HG03135 (cell line): ENCODE measurements around the gene SPPL2C.

Source experiments
- ATAC-seq: cut with Tn5 transposase; IDR thresholded peaks from one replicate; pipeline ENCODE4 v1.9.1; 2021; ENCODE audit warnings: mild to moderate bottlenecking, moderate library complexity; ENCODE audit not compliant: unreplicated experiment

SPPL2C gene, protein sequence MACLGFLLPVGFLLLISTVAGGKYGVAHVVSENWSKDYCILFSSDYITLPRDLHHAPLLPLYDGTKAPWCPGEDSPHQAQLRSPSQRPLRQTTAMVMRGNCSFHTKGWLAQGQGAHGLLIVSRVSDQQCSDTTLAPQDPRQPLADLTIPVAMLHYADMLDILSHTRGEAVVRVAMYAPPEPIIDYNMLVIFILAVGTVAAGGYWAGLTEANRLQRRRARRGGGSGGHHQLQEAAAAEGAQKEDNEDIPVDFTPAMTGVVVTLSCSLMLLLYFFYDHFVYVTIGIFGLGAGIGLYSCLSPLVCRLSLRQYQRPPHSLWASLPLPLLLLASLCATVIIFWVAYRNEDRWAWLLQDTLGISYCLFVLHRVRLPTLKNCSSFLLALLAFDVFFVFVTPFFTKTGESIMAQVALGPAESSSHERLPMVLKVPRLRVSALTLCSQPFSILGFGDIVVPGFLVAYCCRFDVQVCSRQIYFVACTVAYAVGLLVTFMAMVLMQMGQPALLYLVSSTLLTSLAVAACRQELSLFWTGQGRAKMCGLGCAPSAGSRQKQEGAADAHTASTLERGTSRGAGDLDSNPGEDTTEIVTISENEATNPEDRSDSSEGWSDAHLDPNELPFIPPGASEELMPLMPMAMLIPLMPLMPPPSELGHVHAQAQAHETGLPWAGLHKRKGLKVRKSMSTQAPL

DNA sequence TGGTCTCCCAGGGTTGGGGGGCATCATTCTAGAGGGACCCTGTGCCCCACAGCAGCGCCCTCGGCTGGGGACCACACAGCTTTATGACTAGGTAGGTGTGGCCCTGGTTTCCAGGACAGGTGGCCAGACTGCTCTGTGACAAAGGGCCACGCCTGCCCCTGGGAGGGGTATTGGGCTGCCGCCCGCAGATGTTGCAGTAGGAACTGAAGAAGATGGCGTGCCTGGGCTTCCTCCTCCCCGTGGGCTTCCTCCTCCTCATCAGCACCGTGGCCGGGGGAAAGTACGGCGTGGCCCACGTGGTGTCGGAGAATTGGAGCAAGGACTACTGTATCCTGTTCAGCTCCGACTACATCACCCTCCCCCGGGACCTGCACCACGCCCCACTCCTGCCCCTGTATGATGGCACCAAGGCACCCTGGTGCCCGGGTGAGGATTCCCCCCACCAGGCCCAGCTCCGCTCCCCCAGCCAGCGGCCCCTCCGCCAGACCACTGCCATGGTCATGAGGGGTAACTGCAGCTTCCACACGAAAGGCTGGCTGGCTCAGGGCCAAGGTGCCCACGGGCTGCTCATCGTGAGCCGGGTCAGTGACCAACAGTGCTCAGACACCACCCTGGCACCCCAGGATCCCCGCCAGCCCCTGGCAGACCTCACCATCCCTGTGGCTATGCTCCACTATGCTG is at the start of gene SPPL2C:
Gene SPPL2C, plus strand, starts transcription at position 187 of the 681 bp plus-strand sequence. Its CDS starts 26 bp downstream, at position 213.
- no peak for ATAC-seq

DNA sequence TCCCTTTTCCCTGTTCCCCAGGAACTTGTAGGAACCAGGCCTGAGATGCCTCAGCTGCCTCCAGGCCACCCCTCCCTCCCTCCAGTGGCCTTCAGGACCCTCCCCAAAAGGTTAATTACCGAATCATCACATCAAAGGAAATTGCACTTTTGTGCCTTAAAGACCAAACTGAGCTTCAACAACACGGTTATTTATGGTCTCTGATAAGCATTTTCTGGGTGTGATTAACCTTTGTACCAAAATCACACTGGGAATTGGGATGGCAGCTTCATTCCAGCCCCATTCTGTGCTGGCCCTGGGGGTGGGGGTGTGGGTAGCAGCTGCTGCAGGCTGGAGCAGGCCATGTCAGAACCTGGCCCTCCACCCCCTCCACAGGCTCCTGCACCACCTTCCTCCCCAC is 43.9 kb upstream of the SPPL2C start:
- ATAC-seq: no peak

DNA sequence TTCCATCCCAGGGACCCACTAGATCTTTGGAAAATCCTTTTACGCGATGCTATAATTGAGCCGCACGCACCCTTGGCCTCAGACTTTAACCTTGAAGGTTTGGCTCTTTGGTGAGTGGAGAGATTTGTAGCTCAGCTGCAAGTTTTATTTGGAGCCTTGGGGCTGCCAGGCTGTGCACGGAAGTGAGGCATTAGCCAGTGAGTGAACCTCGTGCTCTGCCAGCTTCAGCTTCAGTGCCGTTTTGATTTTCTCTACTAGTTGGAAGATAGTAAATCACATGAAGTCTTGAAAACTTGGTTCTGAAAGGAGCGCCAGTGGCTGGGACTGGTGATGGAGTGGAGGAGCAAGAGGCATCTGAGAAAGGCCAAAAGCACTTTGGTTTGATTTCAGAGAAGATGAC is 43.3 kb upstream of the SPPL2C start:
- ATAC-seq: no peak

DNA sequence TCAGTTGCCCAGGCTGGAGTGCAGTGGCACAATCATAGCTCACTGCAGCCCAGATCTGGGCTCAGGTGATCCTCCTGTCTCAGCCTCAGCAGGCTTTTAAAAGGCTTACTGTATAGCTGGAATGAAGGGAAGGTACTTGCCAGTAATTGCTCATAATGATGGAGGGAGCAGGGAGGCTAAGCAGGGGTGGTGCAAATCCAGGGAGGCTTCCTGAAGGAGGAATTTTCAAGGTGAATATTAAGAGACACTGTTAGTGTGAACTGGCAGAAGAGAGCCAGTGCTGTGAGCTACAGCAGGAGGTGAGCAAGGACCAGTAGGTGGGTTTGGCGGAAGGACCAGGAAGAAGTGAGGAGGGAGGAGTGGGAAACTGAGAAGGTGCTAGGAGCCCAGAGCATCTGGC is 35.8 kb upstream of the SPPL2C start:
- no peak for ATAC-seq

- no peak for ATAC-seq
Observed at GRCh38 chr17:45809499-45809898, 35.2 kb upstream of the SPPL2C start.

- ATAC-seq: no peak
Observed at GRCh38 chr17:45812102-45812501, 32.6 kb upstream of the SPPL2C start.

GRCh38 chr17:45813048-45813725 is 31.5 kb upstream of the SPPL2C start:
- no peak for ATAC-seq

DNA sequence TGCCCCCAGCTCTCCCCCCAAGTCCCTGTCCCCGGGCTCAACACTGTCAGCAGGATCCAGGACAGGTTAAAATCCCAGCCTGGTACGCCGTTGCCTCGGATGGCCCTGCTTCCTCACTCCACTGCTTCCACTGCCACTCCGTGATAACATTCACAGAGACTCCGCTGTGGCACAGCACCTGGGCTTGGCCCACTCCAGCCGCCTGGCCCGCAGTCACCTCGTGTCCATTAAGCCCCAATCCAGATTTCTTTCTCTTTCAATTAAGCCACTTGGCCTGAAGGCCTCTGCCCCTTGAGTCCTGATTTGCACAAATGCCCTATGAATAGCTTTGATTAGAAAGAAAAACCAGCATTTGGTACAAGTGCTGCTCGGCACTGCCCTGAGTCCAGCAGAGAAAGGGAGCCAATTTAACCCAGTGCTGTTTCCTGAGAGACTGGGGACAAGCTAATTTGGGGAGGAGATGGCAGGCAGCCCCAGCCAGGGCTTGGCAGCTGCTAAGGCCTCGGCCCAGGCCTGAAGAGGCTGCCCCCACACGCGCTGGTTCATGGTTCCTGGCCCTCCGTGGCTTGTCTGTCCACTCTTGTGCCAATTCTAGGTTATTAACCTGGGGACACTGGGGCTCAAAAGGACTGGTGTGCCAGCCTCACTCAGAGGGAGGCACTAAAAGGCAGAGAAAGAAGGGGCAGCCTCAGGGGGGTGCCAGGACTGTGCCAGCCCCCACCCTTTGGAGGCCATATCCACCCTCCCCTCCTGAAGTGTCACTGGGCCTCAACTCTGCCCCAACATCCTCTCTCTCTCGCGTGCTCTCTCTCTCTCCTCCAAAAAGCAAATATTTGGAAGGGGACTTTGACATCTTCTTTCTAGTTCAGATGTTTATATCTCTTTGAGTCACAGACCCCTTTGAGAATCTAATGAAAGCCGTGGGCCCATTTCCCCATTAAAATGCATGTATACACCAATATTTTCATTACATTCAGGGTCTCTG is 29.8 kb upstream of the SPPL2C start:
- ATAC-seq: no peak

DNA sequence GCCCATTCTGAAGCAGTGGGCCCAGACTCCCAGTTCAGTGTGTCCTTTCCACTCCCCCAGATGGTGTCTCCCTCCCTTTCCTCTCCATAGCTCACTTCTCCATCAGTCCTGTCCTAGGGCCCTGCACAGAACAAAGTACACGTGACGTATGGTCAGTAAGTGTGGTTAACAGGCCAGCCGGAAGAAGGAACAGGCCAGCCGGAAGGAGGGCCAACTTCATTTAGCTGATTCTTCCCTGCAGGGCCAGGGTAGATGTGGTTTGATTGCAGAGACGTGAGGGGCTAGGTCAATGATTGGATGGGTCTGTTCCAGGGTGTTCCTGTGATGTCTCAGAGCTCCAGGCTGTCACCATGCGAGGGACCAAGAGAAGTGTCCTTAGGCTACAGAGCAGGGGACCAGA is 28.9 kb upstream of the SPPL2C start:
- ATAC-seq: no peak

- ATAC-seq: no peak
Observed at GRCh38 chr17:45818041-45818440, 26.6 kb upstream of the SPPL2C start.

GRCh38 chr17:45818699-45819098 is 26.0 kb upstream of the SPPL2C start:
- ATAC-seq: no peak

DNA sequence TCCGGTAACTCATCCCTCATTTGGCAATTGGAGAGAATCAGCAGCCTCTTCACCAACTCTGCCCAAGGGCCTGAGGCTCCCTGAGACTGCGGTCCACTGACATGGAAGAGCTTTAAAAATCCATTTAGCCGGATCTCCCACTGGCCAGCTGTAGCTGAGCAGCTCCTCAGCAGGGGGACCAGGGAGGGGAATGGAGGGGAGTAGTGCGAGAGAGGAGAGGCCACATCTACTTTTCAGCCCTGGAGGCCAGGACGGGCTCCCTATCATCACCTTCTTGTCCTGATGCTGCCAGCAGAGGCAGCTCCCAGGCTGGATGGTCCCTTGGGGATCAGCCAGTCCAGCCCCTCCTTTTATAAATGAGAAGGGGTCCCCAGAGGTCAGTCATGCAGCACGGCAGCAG is 25.0 kb upstream of the SPPL2C start:
- ATAC-seq: no peak

GRCh38 chr17:45820052-45820780 is 24.5 kb upstream of the SPPL2C start:
- no peak for ATAC-seq

DNA sequence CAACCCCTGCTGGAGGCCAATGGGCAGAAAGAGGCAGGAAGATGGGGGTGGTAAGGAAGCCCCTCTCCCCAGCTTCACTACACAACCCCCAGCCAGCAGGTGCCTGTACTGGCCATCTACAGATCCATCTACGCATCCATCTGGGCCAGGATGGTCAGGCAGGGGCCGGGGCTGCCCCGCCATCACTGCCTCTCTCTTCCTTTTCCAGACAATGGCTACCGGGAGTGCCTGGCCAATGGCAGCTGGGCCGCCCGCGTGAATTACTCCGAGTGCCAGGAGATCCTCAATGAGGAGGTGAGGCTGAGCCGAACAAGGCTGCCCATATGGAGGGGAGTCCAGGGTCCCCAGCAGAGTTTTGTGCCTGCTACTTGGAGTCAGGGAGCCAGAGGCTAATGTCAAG is 23.5 kb upstream of the SPPL2C start:
- ATAC-seq: no peak

DNA sequence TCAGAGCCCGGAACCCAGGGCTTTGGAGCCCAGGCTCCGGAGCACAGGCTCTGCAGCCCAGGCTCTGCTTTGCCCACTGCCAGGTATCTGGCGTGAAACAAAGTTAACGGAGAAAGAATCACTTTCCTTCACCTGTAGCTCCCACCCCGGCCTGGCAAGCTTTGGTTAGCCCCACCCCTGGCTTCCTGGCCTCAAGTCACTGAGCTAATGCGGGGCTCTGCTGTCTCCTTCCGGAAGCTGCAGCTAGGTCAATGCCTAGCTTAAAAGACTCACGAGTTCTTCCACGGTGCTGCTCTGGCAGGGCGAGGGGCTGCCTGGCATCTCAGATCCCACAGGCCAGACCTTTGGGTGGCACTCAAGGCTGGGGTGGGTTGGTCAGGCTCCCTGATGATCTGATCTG is 21.1 kb upstream of the SPPL2C start:
- ATAC-seq: no peak

DNA sequence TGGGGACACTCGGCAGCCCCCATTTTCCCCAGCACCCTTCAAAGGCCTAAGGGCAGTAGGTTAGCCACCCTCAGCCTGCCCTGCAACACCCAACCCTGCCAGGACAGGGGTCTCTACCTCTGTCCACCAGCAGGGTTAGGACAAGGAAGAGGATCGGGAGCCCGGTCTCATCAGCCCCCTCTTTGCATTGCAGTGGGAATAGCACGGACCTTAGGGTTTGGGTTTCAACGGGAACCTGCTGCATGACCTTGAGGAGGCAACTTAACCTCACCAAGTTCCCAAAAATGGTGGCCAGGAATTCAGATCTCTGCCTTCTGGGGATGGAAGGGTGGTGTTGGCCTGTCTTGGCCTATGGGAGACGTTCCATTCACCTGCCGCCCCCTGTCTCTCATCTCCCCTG is 20.2 kb upstream of the SPPL2C start:
- ATAC-seq: no peak

DNA sequence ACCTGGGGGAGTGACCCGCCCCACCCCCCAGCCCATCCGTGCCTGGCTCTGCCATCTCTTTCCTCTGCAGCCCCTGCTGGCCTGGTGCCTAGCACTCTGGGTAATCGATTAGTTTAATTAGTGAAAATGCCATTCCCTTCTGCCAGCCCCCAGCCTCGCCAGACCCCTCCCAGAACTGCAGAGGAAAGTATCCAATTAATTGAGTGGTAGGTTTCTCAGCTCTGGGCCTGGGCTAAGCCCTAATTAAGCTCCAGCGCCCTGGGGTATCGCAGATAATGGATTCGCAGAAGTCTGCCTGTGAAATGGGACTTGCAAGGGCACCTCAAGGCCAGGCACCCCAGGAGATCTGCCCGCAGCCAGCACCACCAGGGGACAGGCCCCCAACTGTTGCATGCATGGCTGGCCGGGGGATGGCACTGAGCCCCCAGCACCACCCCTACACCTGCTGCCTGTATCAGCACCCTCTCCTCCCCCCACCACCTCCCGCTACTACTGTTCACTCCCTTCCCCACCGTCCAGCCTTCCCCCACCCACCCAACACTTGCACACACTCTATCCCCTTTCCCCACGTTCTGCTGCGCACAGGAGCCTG is 19.7 kb upstream of the SPPL2C start:
- no peak for ATAC-seq

GRCh38 chr17:45825792-45826191 is 18.9 kb upstream of the SPPL2C start:
- ATAC-seq: no peak
